NOMO-1 treated with dmso at 0.1 percent for 144 hours (cell line): Measurements from ENCODE around the gene ZNF554.
"Not testable (repeated sequence)": the region's sequence is repeated elsewhere in the genome, so short reads cannot be mapped to it uniquely, and the experiment has no call there.

Source experiments
- DNase-seq: peaks from one replicate; lab custom pipeline; 2025; ENCODE audit not compliant: unreplicated experiment; lab: John Stamatoyannopoulos, UW

ZNF554 gene

GRCh38 chr19:2865334-2866100 is 45.8 kb downstream of the ZNF554 start:
- no peak for DNase-seq

- no peak for DNase-seq
Measured at GRCh38 chr19:2866495-2867024, 46.9 kb downstream of the ZNF554 start.

DNA sequence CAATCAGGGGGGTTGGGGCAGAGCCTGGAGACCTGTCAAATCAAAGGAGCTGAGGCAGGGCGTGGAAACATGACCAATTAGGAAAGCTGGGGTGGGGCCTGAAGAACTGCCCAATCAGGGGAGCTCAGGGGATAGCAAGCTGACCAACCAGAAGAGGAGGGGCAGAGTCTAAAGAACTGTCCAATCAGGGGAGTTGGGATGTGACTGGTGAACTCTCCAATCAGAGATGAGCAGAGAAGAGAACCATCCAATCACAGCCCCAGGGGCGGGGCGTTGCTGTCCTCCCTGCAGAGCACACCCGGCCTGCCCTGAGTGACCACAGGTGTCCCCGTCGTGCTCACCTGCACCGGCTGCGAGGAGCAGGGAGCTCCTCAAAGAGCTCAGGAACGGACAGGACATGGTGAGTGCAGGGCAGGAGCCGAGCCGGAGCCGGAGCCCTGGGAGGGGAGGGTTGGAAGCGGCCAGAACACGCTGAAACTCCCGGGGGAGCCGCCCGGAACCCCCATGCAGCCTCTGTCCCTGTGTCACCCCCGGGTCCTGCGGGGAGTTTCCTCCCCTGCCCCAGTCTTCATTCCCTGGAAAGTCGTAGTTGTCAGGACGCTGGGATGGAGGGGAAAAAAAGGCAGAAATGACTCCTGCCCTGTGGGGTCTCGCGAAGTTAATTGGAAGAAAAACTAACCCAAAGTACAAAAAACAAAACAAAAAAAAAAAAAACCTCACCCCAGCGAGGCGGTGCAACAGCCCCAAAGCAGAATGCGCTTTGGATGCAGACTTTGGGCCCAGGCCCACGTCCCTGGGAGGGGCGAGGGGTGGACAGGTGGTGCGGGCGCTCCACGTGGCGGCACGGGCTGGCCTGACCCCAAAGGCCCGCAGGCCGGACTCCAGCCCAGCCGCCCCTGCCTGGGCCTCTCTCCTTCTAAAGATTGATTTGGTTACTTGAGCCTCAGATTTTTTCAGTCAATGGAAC is 47.6 kb downstream of the ZNF554 start, which contains the start of gene ZNF556:
Gene ZNF556, plus strand, starts transcription at position 311 of the 967 bp plus-strand sequence. Its CDS starts 87 bp downstream, at position 398.
- DNase-seq, result no peak

DNA sequence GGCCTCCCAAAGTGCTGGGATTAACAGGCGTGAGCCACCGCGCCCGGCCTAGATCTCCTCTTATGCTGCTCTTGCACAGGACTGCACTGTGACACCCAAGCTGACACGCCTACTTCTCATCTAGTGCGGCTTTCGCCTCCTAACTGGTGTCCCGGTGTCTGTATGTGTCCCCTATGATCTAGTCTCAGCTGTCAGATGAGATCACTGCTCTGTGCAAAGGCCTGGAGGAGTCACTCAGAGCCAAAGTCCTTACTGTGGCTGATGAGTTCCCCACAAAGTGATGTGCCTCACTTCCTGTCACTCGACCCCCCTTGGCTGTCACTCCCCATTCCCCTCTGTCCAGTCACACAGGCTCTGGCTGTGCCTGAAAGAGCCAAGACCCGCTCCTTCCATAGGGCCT is 50.0 kb downstream of the ZNF554 start:
- no peak for DNase-seq

GRCh38 chr19:2872175-2872574 is 52.5 kb downstream of the ZNF554 start:
- DNase-seq, result not testable (repeated sequence)

GRCh38 chr19:2877398-2878331 is 58.0 kb downstream of the ZNF554 start:
- DNase-seq, result no peak

- DNase-seq, result no peak
Measured at GRCh38 chr19:2883686-2884439, 64.2 kb downstream of the ZNF554 start.

DNA sequence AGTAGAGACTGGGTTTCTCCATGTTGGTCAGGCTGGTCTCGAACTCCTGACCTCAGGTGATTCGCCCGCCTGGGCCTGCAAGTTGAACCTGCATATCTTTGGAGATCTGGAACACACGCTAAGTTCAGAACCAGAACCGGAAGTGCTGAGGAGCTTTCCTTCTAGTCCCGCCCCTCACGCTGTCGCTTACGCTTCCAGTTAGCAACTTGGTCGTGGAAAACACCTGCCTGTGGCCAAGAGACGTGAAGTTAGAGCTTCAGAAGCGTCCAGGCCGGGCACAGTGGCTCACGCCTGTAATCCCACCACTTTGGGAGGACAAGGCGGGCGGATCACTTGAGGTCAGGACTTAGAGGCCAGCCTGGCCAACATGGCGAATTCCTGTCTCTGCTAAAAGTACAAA is 66.1 kb downstream of the ZNF554 start:
- DNase-seq, result no peak
